HAP-1 (cell line): ENCODE measurements around the gene RND3.

ENCODE experiments used
- DNase-seq, 2 experiments: peaks; one replicate each; pipeline ENCODE4 v3.0.0-alpha.2; 2016 to 2020; ENCODE audit warnings: low spot score in 2 of 2
- H3K27me3 ChIP-seq: fragments of 250-450 bp; sonication (Bioruptor Pico); 2 replicates; pipeline ENCODE4 v1.5.1; 2020; ENCODE audit warnings: low read depth, mild to moderate bottlenecking, moderate library complexity
- H3K36me3 ChIP-seq: fragments of 250-450 bp; sonication (Bioruptor Pico); replicated peaks from 2 replicates; pipeline ENCODE4 v1.5.1; 2020; ENCODE audit warnings: mild to moderate bottlenecking
- H3K4me1 ChIP-seq: fragments of 250-450 bp; sonication (Bioruptor Pico); 2 replicates; pipeline ENCODE4 v1.5.1; 2020; ENCODE audit warnings: mild to moderate bottlenecking
- H3K4me3 ChIP-seq: fragments of 250-450 bp; sonication (Bioruptor Pico); 2 replicates; pipeline ENCODE4 v1.5.1; 2020; ENCODE audit warnings: mild to moderate bottlenecking, moderate library complexity
- H3K9me3 ChIP-seq: fragments of 250-450 bp; sonication (Bioruptor Pico); 2 replicates; pipeline ENCODE4 v1.5.1; 2020; ENCODE audit warnings: mild to moderate bottlenecking, moderate library complexity
- in situ Hi-C: fragments of 300-500 bp; cut with MboI; formaldehyde crosslinking; loops from 3 replicates; pipeline ENCODE4 v1.14.3; 2020; ENCODE audit warnings: low sequenced_read_pairs, inconsistent platforms, mixed read lengths

Gene RND3

GRCh38 chr2:150485114-150485870, 2.2 kb downstream of the RND3 start:
- no peak overlapping the region for H3K4me3 ChIP-seq
- H3K27me3 ChIP-seq = no peaks in the 10 kb centered on the region
- no peak for DNase-seq
- peaks cover 25% of the 10 kb centered on the region for H3K4me1 ChIP-seq
- H3K9me3 ChIP-seq = no peaks in the 10 kb centered on the region
- in situ Hi-C loops = loop anchor here (10.0 kb wide), 1 partner anchor 880 kb away; no protein-coding TSS in a partner anchor
- H3K36me3 ChIP-seq = no peaks in the 10 kb centered on the region

GRCh38 chr2:150484461-150485021, 2.9 kb downstream of the RND3 start:
- no peak for DNase-seq
- Histone ChIP-seq H3K27me3 (no peaks in the 10 kb centered on the region), H3K4me1 (peaks cover 25% of the 10 kb centered on the region), H3K36me3 (no peaks in the 10 kb centered on the region), H3K4me3 (no peak overlapping the region), H3K9me3 (no peaks in the 10 kb centered on the region)
- in situ Hi-C loops = loop anchor here (10.0 kb wide), 1 partner anchor 880 kb away; no protein-coding TSS in a partner anchor

- Histone ChIP-seq H3K4me3 (no peak overlapping the region), H3K36me3 (no peaks in the 10 kb centered on the region), H3K9me3 (no peaks in the 10 kb centered on the region), H3K4me1 (peaks cover 25% of the 10 kb centered on the region), H3K27me3 (no peaks in the 10 kb centered on the region)
- in situ Hi-C loops = loop anchor here (10.0 kb wide), 1 partner anchor 879 kb away; no protein-coding TSS in a partner anchor
- peak in 1 of 2 experiments; percentile 57 for DNase-seq
Observed at GRCh38 chr2:150484006-150484405, 3.5 kb downstream of the RND3 start.

GRCh38 chr2:150483532-150483931, 3.9 kb downstream of the RND3 start:
- DNase-seq = no peak
- Histone ChIP-seq H3K9me3 (no peaks in the 10 kb centered on the region), H3K4me1 (peaks cover 29% of the 10 kb centered on the region), H3K27me3 (no peaks in the 10 kb centered on the region), H3K36me3 (no peaks in the 10 kb centered on the region), H3K4me3 (no peak overlapping the region)
- in situ Hi-C loops = loop anchor here (10.0 kb wide), 1 partner anchor 879 kb away; no protein-coding TSS in a partner anchor

GRCh38 chr2:150482667-150483400, 4.6 kb downstream of the RND3 start:
- no peaks in the 10 kb centered on the region for H3K36me3 ChIP-seq
- no peak for DNase-seq
- no peaks in the 10 kb centered on the region for H3K27me3 ChIP-seq
- in situ Hi-C loops = loop anchor here (10.0 kb wide), 1 partner anchor 878 kb away; no protein-coding TSS in a partner anchor
- no peaks in the 10 kb centered on the region for H3K9me3 ChIP-seq
- H3K4me3 ChIP-seq = no peak overlapping the region
- peaks cover 32% of the 10 kb centered on the region for H3K4me1 ChIP-seq

DNA sequence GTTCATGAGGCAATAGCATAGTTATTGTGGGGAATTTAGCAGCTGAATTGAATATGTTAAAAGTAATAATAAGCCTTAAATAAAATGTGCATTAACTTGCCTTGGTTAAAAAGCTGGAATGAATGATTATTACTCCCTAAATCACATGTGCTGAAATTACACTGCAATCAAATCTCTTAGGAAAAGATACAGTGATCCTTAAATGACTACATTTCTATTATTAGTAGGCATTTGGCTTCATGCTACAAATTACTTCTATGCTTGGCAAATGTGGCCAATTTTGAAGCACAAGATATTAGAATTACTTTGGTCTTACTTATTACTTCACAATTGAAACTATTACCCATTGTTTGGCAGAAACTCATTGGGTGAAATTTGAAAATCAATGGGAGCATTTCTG, 5.4 kb downstream of the RND3 start:
- no peak for DNase-seq
- H3K9me3 ChIP-seq = no peaks in the 10 kb centered on the region
- no peaks in the 10 kb centered on the region for H3K27me3 ChIP-seq
- in situ Hi-C loops = loop anchor here (10.0 kb wide), 1 partner anchor 877 kb away; no protein-coding TSS in a partner anchor
- H3K4me1 ChIP-seq = peaks cover 35% of the 10 kb centered on the region
- no peaks in the 10 kb centered on the region for H3K36me3 ChIP-seq
- no peak overlapping the region for H3K4me3 ChIP-seq

DNA sequence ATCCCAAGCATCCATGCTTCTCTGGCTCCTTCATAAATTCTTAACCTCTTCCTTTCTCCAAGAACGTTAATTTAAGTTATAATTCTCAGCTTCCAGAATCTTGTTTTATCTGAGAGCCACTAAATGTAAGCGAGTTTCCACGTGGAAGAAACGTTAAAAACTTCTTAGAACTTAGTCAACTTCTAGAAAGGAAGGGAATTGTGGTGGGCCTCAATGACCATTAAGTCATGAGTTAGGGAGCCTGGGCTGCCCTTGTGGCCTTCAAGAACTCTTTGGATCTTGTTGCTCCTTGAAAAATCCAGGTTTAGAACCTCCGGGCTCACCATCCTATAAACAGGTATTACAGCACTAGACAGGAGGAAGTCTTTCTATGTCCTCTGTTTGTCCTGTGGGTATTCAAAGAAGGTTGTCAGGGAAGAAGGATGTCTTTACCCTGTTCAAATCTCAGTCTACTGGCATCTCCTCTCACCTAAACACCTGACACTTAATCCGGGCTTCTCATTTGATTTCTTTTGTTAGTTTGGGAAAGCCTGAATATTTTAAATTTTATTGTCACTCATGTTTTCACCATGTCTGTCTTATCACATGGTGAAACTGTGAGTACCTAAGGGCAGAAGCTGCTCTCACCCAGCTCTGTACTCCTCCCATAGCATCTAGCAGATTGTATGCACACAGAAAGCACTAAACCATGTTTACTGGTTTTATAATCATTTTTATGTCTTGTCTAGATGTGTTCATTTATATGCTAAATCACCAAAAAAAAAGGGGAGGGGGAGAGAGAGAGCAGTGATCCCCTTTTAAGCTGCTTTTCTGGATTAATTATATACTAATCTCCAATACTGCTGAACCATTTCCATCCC, 6.3 kb downstream of the RND3 start:
- in situ Hi-C loops = loop anchor here (10.0 kb wide), 1 partner anchor 876 kb away; no protein-coding TSS in a partner anchor
- Histone ChIP-seq H3K4me1 (peaks cover 35% of the 10 kb centered on the region), H3K9me3 (no peaks in the 10 kb centered on the region), H3K27me3 (no peaks in the 10 kb centered on the region), H3K36me3 (no peaks in the 10 kb centered on the region), H3K4me3 (no peak overlapping the region)
- no peak for DNase-seq

DNA sequence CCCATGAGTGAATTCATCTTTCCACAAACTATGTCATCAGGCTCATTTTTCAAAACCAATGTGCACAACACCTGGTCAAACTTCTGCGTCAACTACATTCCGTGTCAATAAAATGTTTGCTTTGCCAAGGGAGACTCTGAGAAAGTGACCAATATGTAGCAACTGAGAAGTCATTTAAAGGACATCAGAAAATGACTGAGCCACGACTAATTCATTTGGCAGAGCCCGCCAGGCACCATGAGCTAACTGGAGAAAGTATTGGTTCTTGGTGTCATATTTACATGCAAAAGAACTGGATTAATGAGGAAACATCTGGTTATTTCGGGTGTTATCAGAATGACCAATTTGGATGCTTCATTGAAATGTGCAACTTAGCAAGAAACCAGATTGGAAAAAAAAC, 7.2 kb downstream of the RND3 start:
- in situ Hi-C loops = loop anchor here (10.0 kb wide), 1 partner anchor 875 kb away; no protein-coding TSS in a partner anchor
- H3K4me3 ChIP-seq = no peak overlapping the region
- peaks cover 35% of the 10 kb centered on the region for H3K4me1 ChIP-seq

DNA sequence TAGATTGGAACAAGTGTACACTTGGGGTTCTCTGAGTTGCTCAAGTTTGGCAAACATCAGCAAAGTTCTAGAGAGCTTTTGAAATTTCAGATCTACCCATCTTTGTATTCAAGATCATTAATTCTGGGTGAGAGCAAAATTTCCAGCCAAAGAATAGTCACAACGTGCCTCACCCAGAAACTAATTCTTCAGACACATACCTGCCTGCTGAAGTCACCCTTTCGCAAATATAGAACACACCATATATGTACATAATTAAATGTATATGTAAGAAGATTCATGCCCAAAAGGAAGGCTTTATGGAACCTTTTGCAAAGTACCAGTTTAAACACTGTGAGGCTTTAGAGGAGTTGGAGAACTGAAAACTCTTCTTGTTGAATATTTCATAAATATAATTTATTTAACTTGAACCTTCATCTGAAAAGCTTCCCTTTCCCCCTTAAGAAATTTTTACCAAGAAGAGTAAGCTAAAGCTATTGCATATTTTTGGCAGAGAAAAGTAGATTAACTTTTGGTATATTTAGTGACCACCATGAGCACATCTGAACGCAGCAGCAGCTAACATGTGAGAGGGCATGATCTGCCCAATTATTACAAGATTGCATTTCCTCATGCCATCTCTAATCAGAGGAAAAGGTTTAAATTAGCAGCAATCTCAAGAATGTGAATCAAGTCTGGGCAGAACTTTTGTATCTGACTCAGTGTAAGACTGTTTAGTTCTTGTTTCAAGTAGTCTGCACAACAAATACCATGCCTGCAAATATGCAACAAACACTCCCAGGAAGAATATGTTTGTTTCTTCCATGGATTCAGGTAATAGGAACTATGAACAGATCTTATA, 8.2 kb downstream of the RND3 start:
- Histone ChIP-seq H3K36me3 (no peaks in the 10 kb centered on the region), H3K27me3 (no peaks in the 10 kb centered on the region), H3K4me1 (peaks cover 32% of the 10 kb centered on the region), H3K4me3 (no peak overlapping the region), H3K9me3 (no peaks in the 10 kb centered on the region)
- in situ Hi-C loops = no loop called here
- no peak for DNase-seq

More for the DNA sequence above, 7.2 kb downstream of the RND3 start:
- Histone ChIP-seq H3K27me3 (no peaks in the 10 kb centered on the region), H3K36me3 (no peaks in the 10 kb centered on the region), H3K9me3 (no peaks in the 10 kb centered on the region)
- DNase-seq = no peak

DNA sequence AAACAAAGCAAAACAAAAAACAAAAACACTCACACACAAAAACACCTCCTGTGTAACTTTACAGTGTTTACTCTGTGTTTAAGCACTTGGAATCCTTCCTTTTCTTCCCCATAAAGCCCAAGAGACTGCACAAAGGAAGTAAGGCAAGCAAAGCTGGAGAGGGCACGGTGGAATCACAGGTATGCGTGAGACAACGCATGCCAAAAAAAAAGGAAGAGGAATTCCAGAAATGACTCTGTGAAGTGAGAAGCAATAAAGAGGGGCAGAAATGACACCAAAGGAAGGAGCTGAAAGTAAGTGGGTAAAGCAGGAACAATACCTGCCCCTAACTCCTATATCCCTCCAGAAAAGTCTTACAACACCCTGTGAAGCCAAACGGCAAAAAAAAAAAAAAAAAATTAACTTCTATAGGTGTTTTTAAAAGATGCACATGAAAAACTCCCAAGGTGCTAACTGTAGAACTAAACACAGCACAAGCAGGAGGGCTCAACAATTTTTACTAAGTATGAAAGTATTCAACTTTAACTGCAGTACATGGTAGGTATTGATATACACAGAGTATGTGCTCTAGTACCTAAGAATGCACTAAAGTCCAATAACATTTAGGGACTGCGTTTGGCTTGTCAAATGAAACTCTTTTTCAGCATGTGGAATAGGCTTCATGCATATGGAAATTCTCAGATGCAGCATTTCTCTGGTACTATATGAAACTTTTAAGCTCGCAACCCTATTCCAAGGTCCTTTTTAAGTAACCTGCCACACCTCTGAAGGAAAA, 9.1 kb downstream of the RND3 start:
- Histone ChIP-seq H3K9me3 (no peaks in the 10 kb centered on the region), H3K36me3 (no peaks in the 10 kb centered on the region), H3K27me3 (no peaks in the 10 kb centered on the region), H3K4me1 (peaks cover 22% of the 10 kb centered on the region), H3K4me3 (no peak overlapping the region)
- in situ Hi-C loops = no loop called here
- DNase-seq = peak; percentile 19 to 48

DNA sequence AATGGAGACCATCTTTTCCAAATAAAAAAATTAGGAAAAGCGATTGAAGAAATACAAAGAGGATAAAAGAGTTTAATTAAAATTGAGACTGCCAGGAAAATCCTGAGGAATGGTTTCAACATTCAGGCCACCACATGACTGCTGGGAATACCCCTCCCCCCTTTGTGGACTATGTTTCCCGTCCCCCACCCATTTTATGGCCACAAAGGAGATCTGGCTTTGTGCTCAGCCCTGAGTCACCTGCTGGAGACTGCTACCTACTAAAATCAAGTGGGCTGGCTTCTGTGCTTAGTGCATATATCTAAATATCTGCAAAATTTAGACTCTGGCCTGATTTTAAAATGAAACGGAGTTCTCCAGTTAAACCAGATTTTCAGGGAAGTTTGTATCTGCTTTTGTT, 10.1 kb downstream of the RND3 start:
- Histone ChIP-seq H3K27me3 (no peaks in the 10 kb centered on the region), H3K4me1 (peaks cover 22% of the 10 kb centered on the region), H3K36me3 (no peaks in the 10 kb centered on the region), H3K4me3 (no peak overlapping the region), H3K9me3 (no peaks in the 10 kb centered on the region)
- in situ Hi-C loops = no loop called here
- no peak for DNase-seq

GRCh38 chr2:150476809-150477302, 10.6 kb downstream of the RND3 start:
- no peaks in the 10 kb centered on the region for H3K9me3 ChIP-seq
- no peak overlapping the region for H3K4me3 ChIP-seq
- no peak for DNase-seq
- in situ Hi-C loops = no loop called here
- no peaks in the 10 kb centered on the region for H3K36me3 ChIP-seq
- H3K27me3 ChIP-seq = no peaks in the 10 kb centered on the region
- peaks cover 18% of the 10 kb centered on the region for H3K4me1 ChIP-seq
